Spleen (tissue), 7 donors: ENCODE measurements around the gene PLVAP.

Experiments used
- CTCF ChIP-seq, 11 experiments: fragments of 200-600 bp in 7 of 11; fragments of 450-650 bp in 4 of 11; sonication (generic) in 4 of 11; IDR thresholded peaks in 8 of 11; conservative IDR thresholded peaks in 3 of 11; 1 replicate in 7 of 11; 2 replicates in 4 of 11; pipeline versions ENCODE4 v1.4.0 to v1.8.0; 2016 to 2021; ENCODE audit warnings: antibody characterized with exemption in 11 of 11, inconsistent platforms in 4 of 11, mild to moderate bottlenecking in 1 of 11
- POLR2AphosphoS5 ChIP-seq, 3 donors: sonication (generic); formaldehyde crosslinking; IDR thresholded peaks; one replicate each; pipeline ENCODE4 v1.5.1; 2017; ENCODE audit warnings: antibody characterized with exemption in 3 of 3
- donor health status: DM: no; HTN: no; CAD: no; lungs with moderate emphysema.
- donor health status: DM: no; HTN: no; CAD: no.
- donor health status: DM: no; HTN: no; CAD: no.

- TF ChIP-seq POLR2AphosphoS5 (IDR thresholded peaks at IDR 0.05) (no peak), CTCF (IDR thresholded peaks at IDR 0.05 in 8 of 11, conservative IDR thresholded peaks at IDR 0.05 in 3 of 11) (no peak)
Measured at GRCh38 chr19:17330262-17331044, 46.7 kb downstream of the PLVAP start.
